Right ventricle myocardium inferior (tissue), 1 donor: ENCODE measurements around the gene LYSMD2. TPM values are rescaled to one million over a fixed set of nuclear protein-coding genes. Genes with fewer than 3 reads are reported as not detected.

Source experiments
- ATAC-seq: fragments of 200-7000 bp; cut with Tn5 transposase; one replicate; pipeline ENCODE4 v1.9.1; 2020; ENCODE audit warnings: mild to moderate bottlenecking, moderate library complexity
- DNase-seq: peaks from one replicate; pipeline ENCODE4 v3.0.0; 2021; ENCODE audit errors: missing footprints
- intact Hi-C: fragments of 100-400 bp; cut with DNase I; formaldehyde crosslinking; loops from one replicate; pipeline ENCODE4 v1.11.0; 2022
- total RNA-seq: library from RNA; stranded (reverse); fragmentation: NEBNext Ultra II Directional; extraction: Animal tissue kit (Norgen Biotek cat#: 25700); gene quantifications from one replicate; pipeline ENCODE4 v1.2.1, GENCODE V29; 2021
- donor health status: DM: no; HTN: yes; CAD: no; lungs with severe emphysema.

LYSMD2 gene
- total RNA-seq, 1 donor from 2014 or later: 4.8 TPM

- ATAC-seq (no peak), DNase-seq (no peak)
- intact Hi-C loops: no loop called here
Observed at GRCh38 chr15:51687565-51687964, 49.9 kb downstream of the LYSMD2 start.

GRCh38 chr15:51681303-51681963 lies 56.0 kb downstream of the LYSMD2 start, which contains the start of gene SCG3:
Gene SCG3, plus strand, starts transcription at chr15:51681503. Its CDS starts 253 bp downstream, at chr15:51681756.
- DNase-seq (peak; percentile 84), ATAC-seq (peak; percentile 72)
- intact Hi-C loops: no loop called here

GRCh38 chr15:51680321-51680720 lies 57.1 kb downstream of the LYSMD2 start:
- ATAC-seq (no peak), DNase-seq (no peak)
- intact Hi-C loops: no loop called here

GRCh38 chr15:51678096-51678495 lies 59.4 kb downstream of the LYSMD2 start:
- DNase-seq (no peak), ATAC-seq (no peak)
- intact Hi-C loops: no loop called here

GRCh38 chr15:51677452-51677851 lies 60.0 kb downstream of the LYSMD2 start:
- DNase-seq: no peak
- no peak for ATAC-seq
- intact Hi-C loops: no loop called here

- ATAC-seq (no peak), DNase-seq (no peak)
- intact Hi-C loops: no loop called here
Observed at GRCh38 chr15:51677021-51677420, 60.4 kb downstream of the LYSMD2 start.

- intact Hi-C loops: no loop called here
- no peak for DNase-seq
- no peak for ATAC-seq
Observed at GRCh38 chr15:51675234-51675633, 62.2 kb downstream of the LYSMD2 start.

Other genes with a start within 250 kb of the LYSMD2 start
- gene DMXL2, start 114.9 kb downstream of the LYSMD2 start, total RNA-seq: 7.1 TPM
- not detected for gene SCG3, start 56.2 kb downstream of the LYSMD2 start, total RNA-seq
- 9.5 TPM for gene TMOD2, start 13.9 kb upstream of the LYSMD2 start, total RNA-seq
- gene TMOD3, start 92.0 kb upstream of the LYSMD2 start, total RNA-seq: 19.2 TPM
- gene LEO1, start 234.1 kb upstream of the LYSMD2 start, total RNA-seq: 8.5 TPM